Measurements from ENCODE around the gene LRRC10B.

DNA sequence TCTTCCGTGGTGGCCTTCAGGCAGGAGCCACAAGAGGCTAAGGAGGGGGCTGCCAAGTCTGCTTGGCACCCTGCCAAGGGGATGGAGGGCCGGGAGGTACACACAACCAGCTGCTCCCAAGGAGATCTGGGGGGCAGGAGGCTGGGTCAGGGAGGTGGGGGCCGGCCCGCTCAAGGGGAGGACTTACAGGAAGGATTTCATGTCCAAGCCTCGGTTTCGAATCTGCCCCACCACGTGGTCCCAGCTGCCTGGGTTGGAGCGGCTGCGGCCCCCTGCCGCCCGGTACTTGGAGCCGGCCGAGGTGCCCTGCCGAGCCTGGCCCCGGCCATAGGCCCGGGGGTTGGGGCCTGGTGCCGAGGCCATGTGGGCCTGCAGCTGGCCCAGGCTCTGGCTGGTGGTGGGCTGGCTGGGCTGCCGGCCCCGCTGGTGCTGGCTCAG lies 33.5 kb downstream of the LRRC10B start:
- TF ChIP-seq ZNF274 (IDR thresholded peaks at IDR 0.05; ENCODE audit: low read depth, low read length), result no peak
- TF ChIP-seq YY1 (IDR thresholded peaks at IDR 0.05; ENCODE audit: insufficient read depth, insufficient read length), result no peak
